GM23338 (cell line): ENCODE measurements around the gene MFNG. TPM values are rescaled to one million over a fixed set of nuclear protein-coding genes. Genes with fewer than 3 reads are reported as not detected.

ENCODE experiments used
- EZH2phosphoT487 ChIP-seq: fragments of 200-600 bp; sonication (generic); IDR thresholded peaks from one replicate; pipeline ENCODE4 v1.8.1; 2018; ENCODE audit warnings: antibody characterized with exemption; ENCODE audit not compliant: unreplicated experiment
- STAT1 ChIP-seq: IDR thresholded peaks from one replicate; pipeline ENCODE4 v1.6.1; 2016; ENCODE audit warnings: antibody characterized with exemption; ENCODE audit not compliant: unreplicated experiment
- ZNF114 ChIP-seq: fragments of 250-450 bp; sonication (Bioruptor Pico); IDR thresholded peaks from 2 replicates; pipeline ENCODE4 v1.5.0; 2020; ENCODE audit warnings: mild to moderate bottlenecking, moderate library complexity
- ZNF331 ChIP-seq: fragments of 250-450 bp; sonication (Bioruptor Pico); IDR thresholded peaks from 2 replicates; pipeline ENCODE4 v1.5.0; 2020; ENCODE audit warnings: low read depth, mild to moderate bottlenecking, moderate library complexity
- polyA plus RNA-seq: library from polyadenylated mRNA; unstranded; fragments of >200 nt; fragmentation: Nextera tagmentation; extraction: Ambion mirVana; gene quantifications from 2 replicates; pipeline ENCODE4 v1.2.1, GENCODE V29; 2016
- total RNA-seq: library from RNA; depleted of rRNA; stranded (reverse); fragments of >200 nt; shearing (Covaris generic); gene quantifications from 2 replicates; pipeline ENCODE4 v1.2.3, GENCODE V29; 2014
- TF ChIP-seq, protein P1 (sequence below): fragments of 250-450 bp; sonication (Bioruptor Pico); IDR thresholded peaks from 2 replicates; pipeline ENCODE4 v1.5.0; 2020; ENCODE audit warnings: mild to moderate bottlenecking, moderate library complexity
- TF ChIP-seq, protein P2 (sequence below), 2 experiments: fragments of 200-600 bp in 1 of 2; sonication (generic) in 1 of 2; conservative IDR thresholded peaks; 2 replicates each; pipeline versions ENCODE4 v1.5.1 to v1.6.1; 2016 to 2017; ENCODE audit warnings: antibody characterized with exemption in 2 of 2, low read depth in 2 of 2, mild to moderate bottlenecking in 2 of 2, moderate library complexity in 1 of 2
- TF ChIP-seq, protein P3 (sequence below): IDR thresholded peaks from 2 replicates; pipeline ENCODE4 v1.6.1; 2016; ENCODE audit warnings: antibody characterized with exemption

Gene MFNG
- total and polyA plus RNA-seq, 2 experiments from 2014 or later: 1.4 to 1.9 TPM

- TF ChIP-seq, protein P1, sequence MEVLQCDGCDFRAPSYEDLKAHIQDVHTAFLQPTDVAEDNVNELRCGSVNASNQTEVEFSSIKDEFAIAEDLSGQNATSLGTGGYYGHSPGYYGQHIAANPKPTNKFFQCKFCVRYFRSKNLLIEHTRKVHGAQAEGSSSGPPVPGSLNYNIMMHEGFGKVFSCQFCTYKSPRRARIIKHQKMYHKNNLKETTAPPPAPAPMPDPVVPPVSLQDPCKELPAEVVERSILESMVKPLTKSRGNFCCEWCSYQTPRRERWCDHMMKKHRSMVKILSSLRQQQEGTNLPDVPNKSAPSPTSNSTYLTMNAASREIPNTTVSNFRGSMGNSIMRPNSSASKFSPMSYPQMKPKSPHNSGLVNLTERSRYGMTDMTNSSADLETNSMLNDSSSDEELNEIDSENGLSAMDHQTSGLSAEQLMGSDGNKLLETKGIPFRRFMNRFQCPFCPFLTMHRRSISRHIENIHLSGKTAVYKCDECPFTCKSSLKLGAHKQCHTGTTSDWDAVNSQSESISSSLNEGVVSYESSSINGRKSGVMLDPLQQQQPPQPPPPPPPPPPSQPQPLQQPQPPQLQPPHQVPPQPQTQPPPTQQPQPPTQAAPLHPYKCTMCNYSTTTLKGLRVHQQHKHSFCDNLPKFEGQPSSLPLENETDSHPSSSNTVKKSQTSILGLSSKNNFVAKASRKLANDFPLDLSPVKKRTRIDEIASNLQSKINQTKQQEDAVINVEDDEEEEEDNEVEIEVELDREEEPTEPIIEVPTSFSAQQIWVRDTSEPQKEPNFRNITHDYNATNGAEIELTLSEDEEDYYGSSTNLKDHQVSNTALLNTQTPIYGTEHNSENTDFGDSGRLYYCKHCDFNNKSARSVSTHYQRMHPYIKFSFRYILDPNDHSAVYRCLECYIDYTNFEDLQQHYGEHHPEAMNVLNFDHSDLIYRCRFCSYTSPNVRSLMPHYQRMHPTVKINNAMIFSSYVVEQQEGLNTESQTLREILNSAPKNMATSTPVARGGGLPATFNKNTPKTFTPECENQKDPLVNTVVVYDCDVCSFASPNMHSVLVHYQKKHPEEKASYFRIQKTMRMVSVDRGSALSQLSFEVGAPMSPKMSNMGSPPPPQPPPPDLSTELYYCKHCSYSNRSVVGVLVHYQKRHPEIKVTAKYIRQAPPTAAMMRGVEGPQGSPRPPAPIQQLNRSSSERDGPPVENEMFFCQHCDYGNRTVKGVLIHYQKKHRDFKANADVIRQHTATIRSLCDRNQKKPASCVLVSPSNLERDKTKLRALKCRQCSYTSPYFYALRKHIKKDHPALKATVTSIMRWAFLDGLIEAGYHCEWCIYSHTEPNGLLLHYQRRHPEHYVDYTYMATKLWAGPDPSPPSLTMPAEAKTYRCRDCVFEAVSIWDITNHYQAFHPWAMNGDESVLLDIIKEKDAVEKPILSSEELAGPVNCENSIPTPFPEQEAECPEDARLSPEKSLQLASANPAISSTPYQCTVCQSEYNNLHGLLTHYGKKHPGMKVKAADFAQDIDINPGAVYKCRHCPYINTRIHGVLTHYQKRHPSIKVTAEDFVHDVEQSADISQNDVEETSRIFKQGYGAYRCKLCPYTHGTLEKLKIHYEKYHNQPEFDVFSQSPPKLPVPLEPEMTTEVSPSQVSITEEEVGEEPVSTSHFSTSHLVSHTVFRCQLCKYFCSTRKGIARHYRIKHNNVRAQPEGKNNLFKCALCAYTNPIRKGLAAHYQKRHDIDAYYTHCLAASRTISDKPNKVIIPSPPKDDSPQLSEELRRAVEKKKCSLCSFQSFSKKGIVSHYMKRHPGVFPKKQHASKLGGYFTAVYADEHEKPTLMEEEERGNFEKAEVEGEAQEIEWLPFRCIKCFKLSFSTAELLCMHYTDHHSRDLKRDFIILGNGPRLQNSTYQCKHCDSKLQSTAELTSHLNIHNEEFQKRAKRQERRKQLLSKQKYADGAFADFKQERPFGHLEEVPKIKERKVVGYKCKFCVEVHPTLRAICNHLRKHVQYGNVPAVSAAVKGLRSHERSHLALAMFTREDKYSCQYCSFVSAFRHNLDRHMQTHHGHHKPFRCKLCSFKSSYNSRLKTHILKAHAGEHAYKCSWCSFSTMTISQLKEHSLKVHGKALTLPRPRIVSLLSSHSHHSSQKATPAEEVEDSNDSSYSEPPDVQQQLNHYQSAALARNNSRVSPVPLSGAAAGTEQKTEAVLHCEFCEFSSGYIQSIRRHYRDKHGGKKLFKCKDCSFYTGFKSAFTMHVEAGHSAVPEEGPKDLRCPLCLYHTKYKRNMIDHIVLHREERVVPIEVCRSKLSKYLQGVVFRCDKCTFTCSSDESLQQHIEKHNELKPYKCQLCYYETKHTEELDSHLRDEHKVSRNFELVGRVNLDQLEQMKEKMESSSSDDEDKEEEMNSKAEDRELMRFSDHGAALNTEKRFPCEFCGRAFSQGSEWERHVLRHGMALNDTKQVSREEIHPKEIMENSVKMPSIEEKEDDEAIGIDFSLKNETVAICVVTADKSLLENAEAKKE (CRISPR knock-in tag): no peak
- TF ChIP-seq ZNF331 (CRISPR knock-in tag) (no peak), STAT1 (no peak), EZH2phosphoT487 (no peak), ZNF114 (CRISPR knock-in tag) (no peak)
- TF ChIP-seq, protein P2, sequence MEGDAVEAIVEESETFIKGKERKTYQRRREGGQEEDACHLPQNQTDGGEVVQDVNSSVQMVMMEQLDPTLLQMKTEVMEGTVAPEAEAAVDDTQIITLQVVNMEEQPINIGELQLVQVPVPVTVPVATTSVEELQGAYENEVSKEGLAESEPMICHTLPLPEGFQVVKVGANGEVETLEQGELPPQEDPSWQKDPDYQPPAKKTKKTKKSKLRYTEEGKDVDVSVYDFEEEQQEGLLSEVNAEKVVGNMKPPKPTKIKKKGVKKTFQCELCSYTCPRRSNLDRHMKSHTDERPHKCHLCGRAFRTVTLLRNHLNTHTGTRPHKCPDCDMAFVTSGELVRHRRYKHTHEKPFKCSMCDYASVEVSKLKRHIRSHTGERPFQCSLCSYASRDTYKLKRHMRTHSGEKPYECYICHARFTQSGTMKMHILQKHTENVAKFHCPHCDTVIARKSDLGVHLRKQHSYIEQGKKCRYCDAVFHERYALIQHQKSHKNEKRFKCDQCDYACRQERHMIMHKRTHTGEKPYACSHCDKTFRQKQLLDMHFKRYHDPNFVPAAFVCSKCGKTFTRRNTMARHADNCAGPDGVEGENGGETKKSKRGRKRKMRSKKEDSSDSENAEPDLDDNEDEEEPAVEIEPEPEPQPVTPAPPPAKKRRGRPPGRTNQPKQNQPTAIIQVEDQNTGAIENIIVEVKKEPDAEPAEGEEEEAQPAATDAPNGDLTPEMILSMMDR (conservative IDR thresholded peaks at IDR 0.05; ENCODE audit: low read depth in 2 of 2): no peak
- TF ChIP-seq, protein P3, sequence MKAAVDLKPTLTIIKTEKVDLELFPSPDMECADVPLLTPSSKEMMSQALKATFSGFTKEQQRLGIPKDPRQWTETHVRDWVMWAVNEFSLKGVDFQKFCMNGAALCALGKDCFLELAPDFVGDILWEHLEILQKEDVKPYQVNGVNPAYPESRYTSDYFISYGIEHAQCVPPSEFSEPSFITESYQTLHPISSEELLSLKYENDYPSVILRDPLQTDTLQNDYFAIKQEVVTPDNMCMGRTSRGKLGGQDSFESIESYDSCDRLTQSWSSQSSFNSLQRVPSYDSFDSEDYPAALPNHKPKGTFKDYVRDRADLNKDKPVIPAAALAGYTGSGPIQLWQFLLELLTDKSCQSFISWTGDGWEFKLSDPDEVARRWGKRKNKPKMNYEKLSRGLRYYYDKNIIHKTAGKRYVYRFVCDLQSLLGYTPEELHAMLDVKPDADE: no peak
These were observed 25.4 kb upstream of the MFNG start (continued) for GRCh38 chr22:37511395-37512104.
